ENCODE measurements around the gene DNAJC25. TPM values are rescaled to one million over a fixed set of nuclear protein-coding genes. Genes with fewer than 3 reads are reported as not detected.

Gene DNAJC25
- total and polyA plus RNA-seq, 2 experiments from 2014 or later = 8.4 to 8.9 TPM

- peaks cover 2% of the 10 kb centered on the region for H3K27me3 Mint-ChIP-seq (ENCODE audit: insufficient read depth, low read depth, poor library complexity)
- H3K4me1 ChIP-seq (ENCODE audit: insufficient read depth) = no peaks in the 10 kb centered on the region
- H2AFZ ChIP-seq = no peak overlapping the region
- no peaks in the 10 kb centered on the region for H3K9me2 ChIP-seq (ENCODE audit: insufficient read depth)
- H3K4me2 ChIP-seq = no peak overlapping the region
- H3K27ac ChIP-seq (ENCODE audit: low read depth) = no peak overlapping the region
- no peak overlapping the region for H3K4me3 ChIP-seq
- no peaks in the 10 kb centered on the region for H3K27me3 ChIP-seq (ENCODE audit: insufficient read depth)
- no peaks in the 10 kb centered on the region for H3K4me1 Mint-ChIP-seq
- peaks cover 41% of the 10 kb centered on the region; the same call in 2 of the 3 replicates for H3K36me3 Mint-ChIP-seq (ENCODE audit: low read depth)
- no peaks in the 10 kb centered on the region for H3F3A ChIP-seq (replicated peaks; ENCODE audit: low read depth)
- H3K9me3 Mint-ChIP-seq = no peaks in the 10 kb centered on the region
- no peak for DNase-seq (ENCODE audit: low spot score)
- peaks cover 8% of the 10 kb centered on the region for H3K36me3 ChIP-seq (ENCODE audit: insufficient read depth)
- H3K4me3 Mint-ChIP-seq = no peak overlapping the region
- H3K27ac Mint-ChIP-seq = no peak overlapping the region
- H3K79me2 ChIP-seq (replicated peaks; ENCODE audit: insufficient read depth) = 0 out of 2 replicates have a peak, but pooled peaks cover 5% of the 10 kb centered on the region
- TF ChIP-seq STAT1 (IDR thresholded peaks at IDR 0.05; ENCODE audit: unreplicated experiment) = no peak
- TF ChIP-seq ZNF331 (CRISPR knock-in tag; IDR thresholded peaks at IDR 0.05; ENCODE audit: low read depth) = no peak
- TF ChIP-seq REST (IDR thresholded peaks at IDR 0.05; ENCODE audit: unreplicated experiment) = no peak
- TF ChIP-seq, protein P1, sequence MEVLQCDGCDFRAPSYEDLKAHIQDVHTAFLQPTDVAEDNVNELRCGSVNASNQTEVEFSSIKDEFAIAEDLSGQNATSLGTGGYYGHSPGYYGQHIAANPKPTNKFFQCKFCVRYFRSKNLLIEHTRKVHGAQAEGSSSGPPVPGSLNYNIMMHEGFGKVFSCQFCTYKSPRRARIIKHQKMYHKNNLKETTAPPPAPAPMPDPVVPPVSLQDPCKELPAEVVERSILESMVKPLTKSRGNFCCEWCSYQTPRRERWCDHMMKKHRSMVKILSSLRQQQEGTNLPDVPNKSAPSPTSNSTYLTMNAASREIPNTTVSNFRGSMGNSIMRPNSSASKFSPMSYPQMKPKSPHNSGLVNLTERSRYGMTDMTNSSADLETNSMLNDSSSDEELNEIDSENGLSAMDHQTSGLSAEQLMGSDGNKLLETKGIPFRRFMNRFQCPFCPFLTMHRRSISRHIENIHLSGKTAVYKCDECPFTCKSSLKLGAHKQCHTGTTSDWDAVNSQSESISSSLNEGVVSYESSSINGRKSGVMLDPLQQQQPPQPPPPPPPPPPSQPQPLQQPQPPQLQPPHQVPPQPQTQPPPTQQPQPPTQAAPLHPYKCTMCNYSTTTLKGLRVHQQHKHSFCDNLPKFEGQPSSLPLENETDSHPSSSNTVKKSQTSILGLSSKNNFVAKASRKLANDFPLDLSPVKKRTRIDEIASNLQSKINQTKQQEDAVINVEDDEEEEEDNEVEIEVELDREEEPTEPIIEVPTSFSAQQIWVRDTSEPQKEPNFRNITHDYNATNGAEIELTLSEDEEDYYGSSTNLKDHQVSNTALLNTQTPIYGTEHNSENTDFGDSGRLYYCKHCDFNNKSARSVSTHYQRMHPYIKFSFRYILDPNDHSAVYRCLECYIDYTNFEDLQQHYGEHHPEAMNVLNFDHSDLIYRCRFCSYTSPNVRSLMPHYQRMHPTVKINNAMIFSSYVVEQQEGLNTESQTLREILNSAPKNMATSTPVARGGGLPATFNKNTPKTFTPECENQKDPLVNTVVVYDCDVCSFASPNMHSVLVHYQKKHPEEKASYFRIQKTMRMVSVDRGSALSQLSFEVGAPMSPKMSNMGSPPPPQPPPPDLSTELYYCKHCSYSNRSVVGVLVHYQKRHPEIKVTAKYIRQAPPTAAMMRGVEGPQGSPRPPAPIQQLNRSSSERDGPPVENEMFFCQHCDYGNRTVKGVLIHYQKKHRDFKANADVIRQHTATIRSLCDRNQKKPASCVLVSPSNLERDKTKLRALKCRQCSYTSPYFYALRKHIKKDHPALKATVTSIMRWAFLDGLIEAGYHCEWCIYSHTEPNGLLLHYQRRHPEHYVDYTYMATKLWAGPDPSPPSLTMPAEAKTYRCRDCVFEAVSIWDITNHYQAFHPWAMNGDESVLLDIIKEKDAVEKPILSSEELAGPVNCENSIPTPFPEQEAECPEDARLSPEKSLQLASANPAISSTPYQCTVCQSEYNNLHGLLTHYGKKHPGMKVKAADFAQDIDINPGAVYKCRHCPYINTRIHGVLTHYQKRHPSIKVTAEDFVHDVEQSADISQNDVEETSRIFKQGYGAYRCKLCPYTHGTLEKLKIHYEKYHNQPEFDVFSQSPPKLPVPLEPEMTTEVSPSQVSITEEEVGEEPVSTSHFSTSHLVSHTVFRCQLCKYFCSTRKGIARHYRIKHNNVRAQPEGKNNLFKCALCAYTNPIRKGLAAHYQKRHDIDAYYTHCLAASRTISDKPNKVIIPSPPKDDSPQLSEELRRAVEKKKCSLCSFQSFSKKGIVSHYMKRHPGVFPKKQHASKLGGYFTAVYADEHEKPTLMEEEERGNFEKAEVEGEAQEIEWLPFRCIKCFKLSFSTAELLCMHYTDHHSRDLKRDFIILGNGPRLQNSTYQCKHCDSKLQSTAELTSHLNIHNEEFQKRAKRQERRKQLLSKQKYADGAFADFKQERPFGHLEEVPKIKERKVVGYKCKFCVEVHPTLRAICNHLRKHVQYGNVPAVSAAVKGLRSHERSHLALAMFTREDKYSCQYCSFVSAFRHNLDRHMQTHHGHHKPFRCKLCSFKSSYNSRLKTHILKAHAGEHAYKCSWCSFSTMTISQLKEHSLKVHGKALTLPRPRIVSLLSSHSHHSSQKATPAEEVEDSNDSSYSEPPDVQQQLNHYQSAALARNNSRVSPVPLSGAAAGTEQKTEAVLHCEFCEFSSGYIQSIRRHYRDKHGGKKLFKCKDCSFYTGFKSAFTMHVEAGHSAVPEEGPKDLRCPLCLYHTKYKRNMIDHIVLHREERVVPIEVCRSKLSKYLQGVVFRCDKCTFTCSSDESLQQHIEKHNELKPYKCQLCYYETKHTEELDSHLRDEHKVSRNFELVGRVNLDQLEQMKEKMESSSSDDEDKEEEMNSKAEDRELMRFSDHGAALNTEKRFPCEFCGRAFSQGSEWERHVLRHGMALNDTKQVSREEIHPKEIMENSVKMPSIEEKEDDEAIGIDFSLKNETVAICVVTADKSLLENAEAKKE (CRISPR knock-in tag; IDR thresholded peaks at IDR 0.05) = no peak
- TF ChIP-seq CTCF (conservative IDR thresholded peaks at IDR 0.05; ENCODE audit: low read depth in 2 of 2) = no peak
- no peak for TF ChIP-seq JUNB (IDR thresholded peaks at IDR 0.05; ENCODE audit: unreplicated experiment)
- TF ChIP-seq ETS1 (IDR thresholded peaks at IDR 0.05) = no peak
- no peaks in the 10 kb centered on the region for H4K20me1 ChIP-seq (replicated peaks; ENCODE audit: insufficient read depth)
- ATAC-seq = no peak
Measured at GRCh38 chr9:111649016-111649415, 17.9 kb downstream of the DNAJC25 start.

Data from GM23338 (cell line).